GM19240 (cell line): ENCODE data around the gene SFXN5.
"Not testable (repeated sequence)": the region's sequence is repeated elsewhere in the genome, so short reads cannot be mapped to it uniquely, and the experiment has no call there.

Experiments
- DNase-seq: peaks from one replicate; pipeline ENCODE4 v3.0.0; 2011; ENCODE audit warnings: low spot score; ENCODE audit not compliant: insufficient read length

Gene SFXN5

GRCh38 chr2:73078457-73079411 lies 7.2 kb upstream of the SFXN5 start:
- no peak for DNase-seq

DNA sequence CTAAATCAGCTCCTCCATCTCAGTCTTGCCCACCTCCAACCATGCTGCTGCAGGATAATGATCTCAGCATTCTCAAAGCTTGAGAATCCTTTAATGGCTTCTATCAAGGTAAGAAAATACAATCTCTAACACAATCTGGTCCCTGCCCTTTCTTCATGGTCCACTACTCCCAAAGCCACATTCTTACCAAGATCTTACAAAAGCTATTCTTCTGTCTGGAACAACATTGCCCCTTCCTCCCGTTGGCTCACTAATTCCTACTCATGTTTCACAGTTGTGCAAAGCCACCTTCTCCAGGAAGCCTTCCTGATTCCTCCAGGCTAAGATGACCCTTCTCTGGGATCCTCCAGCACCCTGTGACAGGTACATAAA lies 5.9 kb upstream of the SFXN5 start:
- DNase-seq, result no peak

DNA sequence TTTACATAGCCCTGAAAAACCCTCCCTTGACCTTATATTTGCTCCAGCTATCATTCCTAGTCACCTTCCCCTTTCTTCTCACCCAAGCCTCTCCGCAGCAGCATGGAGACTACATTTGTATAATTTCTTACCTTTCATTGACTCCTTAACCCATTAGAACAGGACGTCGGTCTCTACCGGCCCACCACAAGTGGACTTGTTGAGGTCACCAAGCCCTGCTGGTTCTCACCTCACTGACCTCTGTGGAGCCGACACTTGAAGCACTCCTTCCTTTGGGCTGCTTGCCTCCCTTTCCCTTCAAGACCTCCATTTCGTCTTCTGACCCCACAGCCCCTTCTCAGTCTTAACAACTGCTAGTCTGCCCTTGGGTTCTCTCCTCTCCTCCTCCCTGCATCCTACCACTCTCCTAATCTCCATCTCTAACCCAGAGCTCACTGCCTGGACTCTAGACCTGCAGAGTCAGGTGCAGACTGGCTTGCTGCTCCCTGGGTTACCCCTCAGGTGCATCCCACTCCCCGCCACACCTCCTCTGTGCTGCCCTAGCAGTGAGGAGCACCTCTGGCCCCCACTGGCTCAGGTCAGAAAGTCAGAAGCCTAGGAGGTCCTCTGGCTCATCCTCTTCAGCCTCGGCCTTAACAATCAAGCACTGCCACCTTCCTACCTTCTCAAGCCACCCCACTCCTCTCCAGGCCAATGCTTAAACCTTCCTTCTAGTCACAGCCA lies 5.3 kb upstream of the SFXN5 start:
- no peak for DNase-seq

- no peak for DNase-seq
These were observed 4.2 kb upstream of the SFXN5 start for GRCh38 chr2:73075477-73076373.

- DNase-seq, result no peak
These were observed 2.9 kb upstream of the SFXN5 start for GRCh38 chr2:73074110-73075069.

DNA sequence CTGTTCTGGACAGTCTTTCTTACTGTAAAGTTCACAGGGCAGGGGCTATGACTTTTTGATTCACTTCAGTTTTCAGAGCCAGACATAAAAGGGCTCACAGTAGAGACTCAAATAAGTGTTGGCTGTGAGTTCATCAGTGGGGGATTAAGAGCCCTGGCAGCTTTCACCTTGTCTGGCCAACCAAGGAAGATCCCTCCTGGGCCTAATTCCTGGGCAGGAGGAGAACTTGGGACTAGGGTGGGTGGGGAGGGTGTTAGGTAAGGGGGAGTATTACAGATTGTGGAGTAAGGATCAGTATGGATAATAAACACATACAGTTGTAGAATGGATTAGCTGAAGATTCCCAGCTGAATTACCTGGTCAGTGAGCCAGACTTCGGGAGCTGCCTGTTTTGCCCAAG lies 904 bp upstream of the SFXN5 start:
- no peak for DNase-seq

DNA sequence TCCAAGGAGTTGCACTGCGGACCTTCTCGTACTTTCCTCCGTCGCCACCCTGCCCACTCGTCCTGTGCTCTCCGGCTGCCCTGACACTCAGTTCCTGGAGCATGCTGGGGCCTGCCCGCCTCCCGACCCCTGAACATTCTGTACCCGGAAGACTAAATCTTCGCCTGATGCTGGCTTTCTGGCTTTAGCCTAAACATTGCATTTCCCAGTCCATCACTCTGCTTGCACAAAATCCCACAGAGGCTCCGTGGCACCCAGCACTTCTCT lies 550 bp upstream of the SFXN5 start:
- DNase-seq, result no peak

GRCh38 chr2:73070643-73071359 lies 711 bp downstream of the SFXN5 start:
- no peak for DNase-seq

DNA sequence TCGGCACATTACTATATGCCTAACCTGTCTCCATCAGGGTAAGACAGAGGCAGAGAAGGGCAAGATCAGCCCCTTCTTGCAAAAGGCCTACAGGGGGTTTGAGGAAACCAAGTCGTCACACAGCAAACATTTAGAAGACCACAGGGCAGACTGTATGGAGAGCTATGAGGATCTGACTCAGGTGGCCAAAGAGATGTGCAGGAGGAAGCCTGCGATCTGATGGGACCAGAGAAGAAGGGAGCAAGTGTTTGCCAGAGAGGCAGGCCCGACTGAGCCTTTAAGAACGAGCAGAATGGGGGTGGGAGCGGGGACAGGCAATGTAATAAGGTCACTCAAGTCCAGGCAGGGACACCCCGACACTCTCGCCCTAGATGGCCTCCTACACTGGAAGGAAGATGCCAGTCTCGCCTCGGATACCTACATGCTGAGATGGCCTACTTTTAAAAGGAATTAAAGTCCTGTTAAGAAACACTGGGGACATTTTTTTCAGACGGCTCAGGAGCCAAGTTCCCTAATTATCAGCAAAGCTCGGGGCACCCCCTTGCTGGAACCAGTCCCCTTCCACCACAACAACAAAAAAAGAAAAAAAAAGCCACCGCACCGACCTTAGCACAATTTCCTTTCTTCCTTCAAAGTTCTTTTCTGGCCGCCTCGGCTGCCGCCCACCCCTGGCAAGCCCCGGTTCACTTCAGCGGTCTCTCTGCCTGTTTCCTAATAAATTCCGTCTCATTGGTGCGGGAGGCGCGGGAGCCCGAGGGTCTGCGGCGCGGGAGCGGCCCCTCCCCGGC lies 1.5 kb downstream of the SFXN5 start:
- no peak for DNase-seq

DNA sequence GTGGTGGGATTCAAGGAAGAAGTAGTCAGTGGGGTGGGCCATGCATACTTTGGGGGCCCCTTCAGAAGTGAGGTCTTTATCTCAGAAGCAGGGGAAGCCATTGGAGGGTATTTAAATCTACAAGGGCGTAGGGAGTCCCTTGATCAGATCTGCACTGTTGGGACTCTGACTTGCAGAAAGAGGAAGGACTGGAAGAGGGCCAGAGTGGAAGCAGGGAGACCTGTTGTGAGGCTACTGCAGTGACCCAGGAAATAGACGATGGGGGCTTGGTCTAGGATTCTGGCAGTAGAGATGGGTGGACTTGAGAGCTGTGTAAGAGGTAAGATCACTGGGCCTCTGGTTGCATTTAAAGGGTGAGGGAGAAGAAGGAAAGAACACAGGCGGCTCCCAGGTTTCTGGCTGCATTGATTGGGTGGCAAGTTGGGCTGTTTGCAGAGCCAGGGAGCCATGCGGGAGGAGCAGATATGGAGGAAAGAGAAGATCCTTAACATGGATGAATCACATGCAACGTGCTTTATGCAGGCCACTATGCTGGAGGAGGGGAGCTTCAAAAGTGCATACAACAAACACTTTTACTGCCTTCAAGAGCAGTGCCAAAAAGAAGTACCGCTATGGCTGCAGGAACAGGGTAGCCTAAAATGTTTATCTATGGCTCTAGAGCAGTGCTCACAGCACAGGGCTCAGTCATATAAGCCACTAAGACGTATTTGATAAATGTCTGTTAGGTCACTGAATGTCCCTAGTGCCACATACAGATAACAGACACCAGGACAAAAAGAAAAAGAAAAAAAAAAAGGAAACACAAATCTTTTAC lies 2.3 kb downstream of the SFXN5 start:
- DNase-seq, result no peak

- DNase-seq, result no peak
These were observed 3.4 kb downstream of the SFXN5 start for GRCh38 chr2:73068147-73068546.

- no peak for DNase-seq
These were observed 4.5 kb downstream of the SFXN5 start for GRCh38 chr2:73067043-73067442.

DNA sequence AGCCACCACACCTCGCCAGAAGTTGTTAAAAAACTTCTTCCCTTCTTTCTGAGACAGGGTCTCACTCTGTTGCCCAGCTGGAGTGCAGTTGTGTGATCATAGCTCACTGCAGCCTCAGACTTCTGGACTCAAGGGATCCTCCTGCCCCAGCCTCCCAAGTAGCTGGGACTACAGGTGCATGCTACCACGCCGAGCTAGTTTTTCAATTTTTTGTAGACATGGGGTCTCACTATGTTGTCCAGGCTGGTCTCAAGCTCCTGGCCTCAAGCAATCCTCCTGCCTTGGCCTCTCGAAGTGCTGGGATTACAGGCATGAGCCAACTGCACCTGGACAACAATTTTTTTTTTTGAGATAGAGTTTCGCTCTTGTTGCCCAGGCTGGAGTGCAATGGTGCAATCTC lies 6.4 kb downstream of the SFXN5 start:
- not testable (repeated sequence) for DNase-seq

DNA sequence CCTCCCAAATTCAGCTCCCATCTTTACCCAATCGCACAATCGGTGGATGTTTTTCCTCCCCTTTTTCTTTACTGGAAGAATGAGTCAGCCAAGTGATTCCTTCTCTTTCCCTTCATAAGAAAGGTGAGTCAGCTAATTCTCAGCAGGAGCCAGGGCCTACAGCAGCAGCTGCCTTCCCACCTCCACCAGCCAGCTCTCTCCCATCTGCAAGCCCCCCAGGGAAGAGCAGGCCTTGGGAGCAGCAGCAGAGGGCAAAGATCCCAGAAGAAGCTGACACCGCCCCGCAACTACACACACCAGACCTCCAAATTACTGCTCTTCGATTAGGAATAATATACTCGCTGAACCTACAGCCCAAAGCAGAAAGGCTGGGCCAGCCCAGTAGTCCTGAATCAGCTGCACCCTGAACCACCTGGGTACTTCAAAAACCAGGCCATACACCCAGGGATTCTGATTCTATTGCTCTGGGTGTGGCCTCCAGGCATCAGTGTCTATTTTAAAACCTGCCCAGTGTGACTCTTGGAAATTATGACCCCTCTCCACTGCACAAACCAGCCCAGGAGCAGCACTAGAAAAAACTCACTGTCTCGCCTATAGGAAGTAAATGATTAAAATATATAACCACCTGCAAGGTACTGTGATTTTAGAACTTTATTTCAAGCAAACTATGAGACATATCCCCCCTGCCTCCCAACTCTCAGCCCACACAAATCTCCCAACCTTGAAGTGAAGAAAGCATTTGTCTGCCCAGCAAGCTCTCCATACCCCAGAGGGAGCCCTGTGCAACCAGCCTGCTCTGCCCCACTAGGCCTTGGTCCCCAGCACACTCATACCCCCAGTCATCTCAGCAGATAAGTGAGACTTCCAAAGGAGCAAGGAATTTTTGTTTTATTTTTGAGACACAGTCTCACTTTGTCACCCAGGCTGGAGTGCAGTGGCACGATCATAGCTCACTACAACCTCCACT lies 7.3 kb downstream of the SFXN5 start:
- DNase-seq, result no peak

GRCh38 chr2:73063472-73063871 lies 8.0 kb downstream of the SFXN5 start:
- no peak for DNase-seq

- DNase-seq, result no peak
These were observed 12.4 kb downstream of the SFXN5 start for GRCh38 chr2:73059106-73059505.

GRCh38 chr2:73054980-73055379 lies 16.5 kb downstream of the SFXN5 start:
- DNase-seq, result no peak
